H1 (cell line): ENCODE measurements around the gene FRY. TPM values are rescaled to one million over a fixed set of nuclear protein-coding genes. Genes with fewer than 3 reads are reported as not detected.
A peak's percentile ranks its signal among the peaks of the same experiment; 100 is the strongest.

Experiments used
- CTCF ChIA-PET: fragments of 300-600 bp; sonication (Branson Sonifier 250); formaldehyde crosslinking; loops from one replicate; lab custom pipeline; 2021; ENCODE audit not compliant: partially characterized antibody; lab: Charles Lee
- POLR2A ChIA-PET: fragments of 300-600 bp; sonication (Branson Sonifier 250); formaldehyde crosslinking; loops from one replicate; lab custom pipeline; 2021; ENCODE audit warnings: inconsistent platforms; ENCODE audit not compliant: partially characterized antibody; lab: Charles Lee
- DNase-seq, 2 experiments: peaks; one replicate each; pipeline versions ENCODE4 v3.0.0 to v3.0.0-alpha.2; 2010 to 2022; ENCODE audit warnings: low spot score in 2 of 2, low read depth in 1 of 2, mixed read lengths in 1 of 2
- FAIRE-seq: peaks from 2 replicates; lab custom pipeline; 2011; peaks lifted over from hg19 to GRCh38; lab: Jason Lieb, UNC
- H2AFZ ChIP-seq: 2 replicates; pipeline ENCODE4 v1.8.1; 2012; ENCODE audit warnings: low read length, inconsistent platforms
- H2AK5ac ChIP-seq: 2 replicates; pipeline ENCODE4 v1.6.1; 2013; ENCODE audit warnings: low read depth, low read length
- H2BK120ac ChIP-seq: replicated peaks from 2 replicates; pipeline ENCODE3; 2013; ENCODE audit warnings: low read depth, low read length, inconsistent platforms
- H2BK12ac ChIP-seq: 2 replicates; pipeline ENCODE4 v1.6.1; 2013; ENCODE audit warnings: low read depth, low read length
- H2BK15ac ChIP-seq: 2 replicates; pipeline ENCODE4 v1.6.1; 2013; ENCODE audit warnings: low read length
- H2BK20ac ChIP-seq: 2 replicates; pipeline ENCODE4 v1.6.1; 2013; ENCODE audit warnings: low read length
- H2BK5ac ChIP-seq: 2 replicates; pipeline ENCODE4 v1.6.1; 2013; ENCODE audit warnings: low read depth, low read length
- H3K14ac ChIP-seq: 2 replicates; pipeline ENCODE4 v1.6.1; 2013; ENCODE audit warnings: inconsistent platforms; ENCODE audit not compliant: insufficient read length
- H3K18ac ChIP-seq: 2 replicates; pipeline ENCODE4 v1.6.1; 2013; ENCODE audit warnings: low read length; ENCODE audit errors: extremely low read depth
- H3K23ac ChIP-seq: 2 replicates; pipeline ENCODE4 v1.6.1; 2013; ENCODE audit warnings: inconsistent platforms; ENCODE audit not compliant: insufficient read length
- H3K23me2 ChIP-seq: 2 replicates; pipeline ENCODE4 v1.6.1; 2013; ENCODE audit warnings: low read depth, low read length
- H3K27ac ChIP-seq: 2 replicates; pipeline ENCODE4 v1.6.1; 2011; ENCODE audit warnings: low read depth, low read length, inconsistent platforms
- H3K27me3 ChIP-seq, 4 experiments: replicated peaks in 1 of 4; 1 replicate in 1 of 4; 2 replicates in 3 of 4; pipeline versions ENCODE4 v1.6.1 to v1.8.1; 2011 to 2013; ENCODE audit warnings: low read length in 3 of 4, mild to moderate bottlenecking in 3 of 4, inconsistent platforms in 2 of 4, mixed read lengths in 2 of 4, moderate library complexity in 1 of 4; ENCODE audit not compliant: control insufficient read depth in 3 of 4, insufficient read depth in 3 of 4; ENCODE audit errors: extremely low read depth in 1 of 4
- H3K36me3 ChIP-seq, 4 experiments: 2 replicates each; pipeline versions ENCODE4 v1.6.1 to v1.8.1; 2011 to 2013; ENCODE audit warnings: mild to moderate bottlenecking in 4 of 4, low read length in 3 of 4, moderate library complexity in 2 of 4, control low read depth in 1 of 4, inconsistent platforms in 1 of 4; ENCODE audit not compliant: insufficient read depth in 4 of 4, control insufficient read depth in 2 of 4
- H3K4ac ChIP-seq: replicated peaks from 2 replicates; pipeline ENCODE3; 2013; ENCODE audit warnings: low read length, low read depth, mixed read lengths, inconsistent platforms; ENCODE audit not compliant: insufficient read length
- H3K4me1 ChIP-seq, 4 experiments: replicated peaks in 1 of 4; 1 replicate in 1 of 4; 2 replicates in 3 of 4; pipeline versions ENCODE4 v1.6.1 to v1.8.1; 2011 to 2013; ENCODE audit warnings: low read length in 3 of 4, inconsistent platforms in 2 of 4, mixed read lengths in 1 of 4; ENCODE audit not compliant: insufficient read depth in 4 of 4, control insufficient read depth in 3 of 4
- H3K4me2 ChIP-seq, 2 experiments: 2 replicates each; pipeline versions ENCODE4 v1.6.1 to v1.8.1; 2011 to 2013; ENCODE audit warnings: low read depth in 2 of 2, low read length in 2 of 2, control low read depth in 1 of 2, inconsistent platforms in 1 of 2, mild to moderate bottlenecking in 1 of 2; ENCODE audit not compliant: insufficient read depth in 1 of 2
- H3K4me3 ChIP-seq, 4 experiments: fragments of 200-600, 300-600 bp in 1 of 4; sonication (generic), shearing (Covaris generic), sonication (Bioruptor Twin) in 1 of 4; 2 replicates each; pipeline versions ENCODE4 v1.5.1 to v1.8.1; 2011 to 2016; ENCODE audit warnings: low read length in 4 of 4, low read depth in 3 of 4, control low read depth in 2 of 4, inconsistent platforms in 2 of 4, mild to moderate bottlenecking in 2 of 4, mixed read lengths in 1 of 4, moderate library complexity in 1 of 4; ENCODE audit not compliant: insufficient read depth in 2 of 4; ENCODE audit errors: extremely low read depth in 1 of 4
- H3K56ac ChIP-seq: replicated peaks from 2 replicates; pipeline ENCODE3; 2013; ENCODE audit warnings: low read depth, mild to moderate bottlenecking, mixed read lengths, low read length, inconsistent platforms; ENCODE audit not compliant: insufficient read length
- H3K79me1 ChIP-seq: 2 replicates; pipeline ENCODE4 v1.6.1; 2013; ENCODE audit warnings: low read depth, low read length, control low read depth
- H3K79me2 ChIP-seq, 2 experiments: 2 replicates each; pipeline versions ENCODE4 v1.6.1 to v1.8.1; 2012 to 2013; ENCODE audit warnings: low read length in 2 of 2, mild to moderate bottlenecking in 2 of 2, inconsistent platforms in 1 of 2; ENCODE audit not compliant: insufficient read depth in 2 of 2, control insufficient read depth in 1 of 2
- H3K9ac ChIP-seq, 4 experiments: replicated peaks in 1 of 4; 1 replicate in 1 of 4; 2 replicates in 3 of 4; pipeline versions ENCODE4 v1.6.1 to v1.8.1; 2011 to 2013; ENCODE audit warnings: low read depth in 3 of 4, low read length in 3 of 4, control low read depth in 2 of 4, mild to moderate bottlenecking in 2 of 4, moderate library complexity in 2 of 4, inconsistent platforms in 1 of 4; ENCODE audit errors: extremely low read depth in 1 of 4
- H3K9me3 ChIP-seq, 2 experiments: 2 replicates each; pipeline versions ENCODE4 v1.6.1 to v1.8.1; 2012 to 2013; ENCODE audit warnings: mild to moderate bottlenecking in 2 of 2, moderate library complexity in 2 of 2, control low read depth in 1 of 2, inconsistent platforms in 1 of 2, low read depth in 1 of 2, low read length in 1 of 2, mixed read lengths in 1 of 2; ENCODE audit not compliant: insufficient read depth in 2 of 2
- H4K20me1 ChIP-seq, 2 experiments: replicated peaks in 1 of 2; 2 replicates each; pipeline versions ENCODE3 to v1.8.1; 2011 to 2013; ENCODE audit warnings: inconsistent platforms in 2 of 2, low read length in 2 of 2, mild to moderate bottlenecking in 1 of 2; ENCODE audit not compliant: insufficient read depth in 2 of 2, control insufficient read depth in 1 of 2
- H4K5ac ChIP-seq: 2 replicates; pipeline ENCODE4 v1.6.1; 2013; ENCODE audit warnings: low read length, low read depth, mixed read lengths, inconsistent platforms; ENCODE audit not compliant: insufficient read length
- H4K8ac ChIP-seq: 2 replicates; pipeline ENCODE4 v1.8.0; 2013; ENCODE audit warnings: mild to moderate bottlenecking, moderate library complexity, low read length, inconsistent platforms; ENCODE audit not compliant: insufficient read depth; ENCODE audit errors: extremely low read depth
- H4K91ac ChIP-seq: replicated peaks from 2 replicates; pipeline ENCODE3; 2013; ENCODE audit warnings: low read length, mixed read lengths, inconsistent platforms; ENCODE audit not compliant: insufficient read length
- ATF2 ChIP-seq: IDR thresholded peaks from 2 replicates; pipeline ENCODE4 v1.6.1; 2012; ENCODE audit warnings: low read length, inconsistent platforms
- HDAC2 ChIP-seq, 2 experiments: fragments of 300-600 bp in 1 of 2; sonication (generic) in 1 of 2; IDR thresholded peaks; 2 replicates each; pipeline ENCODE4 v1.6.1; 2011 to 2012; ENCODE audit warnings: low read depth in 2 of 2, low read length in 2 of 2, mild to moderate bottlenecking in 2 of 2, moderate library complexity in 2 of 2, borderline replicate concordance in 1 of 2, inconsistent platforms in 1 of 2
- RAD21 ChIP-seq, 2 experiments: IDR thresholded peaks in 1 of 2; conservative IDR thresholded peaks in 1 of 2; 2 replicates each; pipeline ENCODE4 v1.6.1; 2011; ENCODE audit warnings: low read depth in 2 of 2, low read length in 2 of 2, improper control_type of control experiment in 1 of 2, inconsistent platforms in 1 of 2, mild to moderate bottlenecking in 1 of 2, moderate library complexity in 1 of 2
- SP2 ChIP-seq: IDR thresholded peaks from 2 replicates; pipeline ENCODE4 v1.6.1; 2012; ENCODE audit warnings: mild to moderate bottlenecking, low read length, inconsistent platforms
- SP4 ChIP-seq: IDR thresholded peaks from 2 replicates; pipeline ENCODE4 v1.6.1; 2012; ENCODE audit warnings: low read length, inconsistent platforms
- WGBS, 2 experiments: shearing (Covaris generic) in 1 of 2; methylation state at CpG; one replicate each; pipeline versions ENCODE4 v1.1.6 to v1.1.7; 2013 to 2015; ENCODE audit warnings: low lambda C conversion rate in 2 of 2, mixed read lengths in 2 of 2, inconsistent platforms in 1 of 2, low coverage in 1 of 2, missing lambda C conversion rate in 1 of 2; ENCODE audit not compliant: insufficient replicate concordance in 2 of 2, insufficient coverage in 1 of 2, insufficient read length in 1 of 2; ENCODE audit errors: extremely low coverage in 1 of 2, missing lambda C conversion rate in 1 of 2; 5-methylcytosine and 5-hydroxymethylcytosine counted together
- polyA plus RNA-seq, 7 experiments: library from polyadenylated mRNA; depleted of rRNA in 3 of 7; stranded (reverse) in 5 of 7; unstranded in 2 of 7; fragments of >200 nt in 5 of 7; fragments of 200-250 nt in 2 of 7; gene quantifications; 1 replicate in 5 of 7; 2 replicates in 1 of 7; 4 replicates in 1 of 7; pipeline versions ENCODE4 v1.2.1 to v1.2.3, GENCODE V29; 2011 to 2013; ENCODE audit warnings: missing spikeins in 2 of 7, mixed read lengths in 2 of 7
- total RNA-seq: library from RNA; stranded (reverse); fragmentation: NEBNext Ultra II Directional; extraction: Animal tissue kit (Norgen Biotek cat#: 25700); gene quantifications from 2 replicates; pipeline ENCODE4 v1.2.1, GENCODE V29; 2021

FRY gene
- total and polyA plus RNA-seq, 2 of the 8 experiments (the other 6 are each of a cell fraction or from before 2014, with no cell fraction given): 4.3 to 9.2 TPM

GRCh38 chr13:32310134-32310706, 278.6 kb downstream of the FRY start:
- Histone ChIP-seq H4K20me1 (no peaks in the 10 kb centered on the region), H3K18ac (no peak overlapping the region), H4K5ac (no peak overlapping the region), H2BK12ac (no peak overlapping the region), H3K27me3 (no peaks in the 10 kb centered on the region), H3K23me2 (peaks cover 4% of the 10 kb centered on the region), H3K4ac (no peak overlapping the region), H2BK5ac (no peak overlapping the region), H4K8ac (no peak overlapping the region), H3K56ac (no peak overlapping the region), H3K9ac (no peak overlapping the region), H3K14ac (no peak overlapping the region), H2BK15ac (no peak overlapping the region), H3K23ac (no peak overlapping the region), H3K36me3 (no peaks in the 10 kb centered on the region), H2AFZ (0 out of 2 replicates have a peak overlapping the region, but pooled peaks have one; percentile 34), H3K4me1 (peaks cover 0 to 5% (median under 1%) of the 10 kb centered on the region in 4 experiments; a peak in 5 of 7 replicates), H3K27ac (no peak overlapping the region), H3K9me3 (no peaks in the 10 kb centered on the region), H3K4me3 (no peak overlapping the region), H2BK120ac (no peak overlapping the region), H3K79me2 (no peaks in the 10 kb centered on the region), H2AK5ac (no peak overlapping the region), H2BK20ac (no peak overlapping the region), H4K91ac (no peak overlapping the region), H3K4me2 (no peak overlapping the region), H3K79me1 (no peaks in the 10 kb centered on the region)
- FAIRE-seq (peak; percentile 83), DNase-seq (peak in 1 of 2 experiments; percentile 47)
- POLR2A ChIA-PET: no interaction called here
- WGBS, 2 experiments: 48% methylated on average over 12 of the region's 12 CpGs; no CpG with 5 or more reads in 1 of the 2 experiments
- CTCF ChIA-PET: interaction anchor here (1.4 to 2.6 kb wide), 3 partner anchors 10 to 146 kb away, joined by 3 to 13 read pairs (median 4); no protein-coding TSS in a partner anchor
- TF ChIP-seq SP2 (no peak), RAD21 (IDR thresholded peaks at IDR 0.05 in 1 of 2, conservative IDR thresholded peaks at IDR 0.05 in 1 of 2; ENCODE audit: low read depth in 2 of 2, low read length in 2 of 2) (peak; percentile 67), SP4 (no peak), HDAC2 (IDR thresholded peaks at IDR 0.05; ENCODE audit: borderline replicate concordance in 1 of 2, low read depth in 2 of 2, low read length in 2 of 2) (no peak), ATF2 (no peak)
